Skin epidermis (tissue), 12 donors: ENCODE data around the gene RNF111.

ENCODE experiments used
- H3K27ac ChIP-seq, 21 experiments: fragments of 200-600 bp; sonication (generic) in 11 of 21; one replicate each; pipeline ENCODE4 v1.5.0; 2020; ENCODE audit warnings: mild to moderate bottlenecking in 3 of 21, inconsistent platforms in 2 of 21, moderate library complexity in 2 of 21
- H3K4me3 ChIP-seq, 7 experiments: fragments of 200-600 bp; sonication (generic) in 2 of 7; one replicate each; pipeline ENCODE4 v1.5.0; 2020; ENCODE audit warnings: inconsistent platforms in 2 of 7, mild to moderate bottlenecking in 2 of 7, moderate library complexity in 1 of 7

The RNF111 gene

GRCh38 chr15:59051873-59052861 is 64.7 kb downstream of the RNF111 start:
- H3K4me3 ChIP-seq: no peak overlapping the region
- no peak overlapping the region for H3K27ac ChIP-seq

GRCh38 chr15:59052915-59053407 is 65.5 kb downstream of the RNF111 start:
- Histone ChIP-seq H3K4me3 (no peak overlapping the region), H3K27ac (no peak overlapping the region)

GRCh38 chr15:59053482-59053881 is 66.0 kb downstream of the RNF111 start:
- Histone ChIP-seq H3K4me3 (no peak overlapping the region), H3K27ac (no peak overlapping the region)

- no peak overlapping the region for H3K27ac ChIP-seq
- H3K4me3 ChIP-seq: no peak overlapping the region
Observed at GRCh38 chr15:59059076-59059597, 71.7 kb downstream of the RNF111 start.

GRCh38 chr15:59060348-59060747 is 72.9 kb downstream of the RNF111 start:
- H3K27ac ChIP-seq: no peak overlapping the region
- H3K4me3 ChIP-seq: no peak overlapping the region

- no peak overlapping the region for H3K4me3 ChIP-seq
Observed at GRCh38 chr15:59063042-59063441, 75.6 kb downstream of the RNF111 start.

GRCh38 chr15:59069430-59069829 is 82.0 kb downstream of the RNF111 start:
- Histone ChIP-seq H3K4me3 (no peak overlapping the region), H3K27ac (no peak overlapping the region)

More at GRCh38 chr15:59063042-59063441, 75.6 kb downstream of the RNF111 start:
- H3K27ac ChIP-seq: no peak overlapping the region

GRCh38 chr15:59074607-59075006 is 87.1 kb downstream of the RNF111 start:
- no peak overlapping the region for H3K27ac ChIP-seq
- H3K4me3 ChIP-seq: no peak overlapping the region

GRCh38 chr15:59087731-59088130 is 100.3 kb downstream of the RNF111 start:
- Histone ChIP-seq H3K4me3 (no peak overlapping the region), H3K27ac (no peak overlapping the region)

- H3K4me3 ChIP-seq: no peak overlapping the region
- no peak overlapping the region for H3K27ac ChIP-seq
Observed at GRCh38 chr15:59094077-59094476, 106.6 kb downstream of the RNF111 start.

GRCh38 chr15:59096429-59096828 is 109.0 kb downstream of the RNF111 start:
- Histone ChIP-seq H3K27ac (no peak overlapping the region), H3K4me3 (no peak overlapping the region)

- Histone ChIP-seq H3K4me3 (no peak overlapping the region), H3K27ac (no peak overlapping the region)
Observed at GRCh38 chr15:59099162-59099685, 111.8 kb downstream of the RNF111 start.

GRCh38 chr15:59104602-59104911 is 117.1 kb downstream of the RNF111 start:
- H3K27ac ChIP-seq: peak overlapping the region in 14 of 21 experiments; percentile 33 to 84 (median 60)
- H3K4me3 ChIP-seq: peak overlapping the region; percentile 57 to 78 (median 76)

GRCh38 chr15:59104912-59105732 is 117.7 kb downstream of the RNF111 start, which contains the start of gene CCNB2:
Gene CCNB2 (plus strand): TSS chr15:59105146. CDS start chr15:59105269, 123 bp downstream.
- Histone ChIP-seq H3K27ac (peak within 1 kb of the TSS in 15 of 21 experiments; percentile 35 to 84 (median 59)), H3K4me3 (peak within 1 kb of the TSS; percentile 57 to 78 (median 76))

- H3K27ac ChIP-seq: no peak overlapping the region
Observed at GRCh38 chr15:59105854-59106253, 118.4 kb downstream of the RNF111 start.

GRCh38 chr15:59111251-59111650 is 123.8 kb downstream of the RNF111 start:
- H3K4me3 ChIP-seq: no peak overlapping the region

More at GRCh38 chr15:59105854-59106253, 118.4 kb downstream of the RNF111 start:
- H3K4me3 ChIP-seq: peak overlapping the region; percentile 57 to 78 (median 76)

GRCh38 chr15:59115047-59115446 is 127.6 kb downstream of the RNF111 start:
- no peak overlapping the region for H3K4me3 ChIP-seq
- no peak overlapping the region for H3K27ac ChIP-seq

More at GRCh38 chr15:59111251-59111650, 123.8 kb downstream of the RNF111 start:
- H3K27ac ChIP-seq: no peak overlapping the region

GRCh38 chr15:59116141-59116540 is 128.7 kb downstream of the RNF111 start:
- no peak overlapping the region for H3K27ac ChIP-seq
- H3K4me3 ChIP-seq: no peak overlapping the region

GRCh38 chr15:59116771-59117170 is 129.3 kb downstream of the RNF111 start:
- Histone ChIP-seq H3K27ac (no peak overlapping the region), H3K4me3 (no peak overlapping the region)

- Histone ChIP-seq H3K4me3 (no peak overlapping the region), H3K27ac (no peak overlapping the region)
Observed at GRCh38 chr15:59119625-59120024, 132.2 kb downstream of the RNF111 start.
